Spinal cord (tissue), 10 donors: ENCODE measurements around the gene TTPAL. TPM values are rescaled to one million over a fixed set of nuclear protein-coding genes. Genes with fewer than 3 reads are reported as not detected.

Experiments
- DNase-seq, 6 donors: peaks; one replicate each; pipeline versions ENCODE4 v3.0.0 to v3.0.0-alpha.2; 2013 to 2015; ENCODE audit warnings: low spot score in 6 of 6, low read depth in 4 of 6
- H3K27ac ChIP-seq: one replicate; pipeline ENCODE4 v1.5.1; 2013; ENCODE audit warnings: low read depth, low read length, control low read depth
- H3K27me3 ChIP-seq: one replicate; pipeline ENCODE4 v1.6.1; 2013; ENCODE audit warnings: low read length; ENCODE audit not compliant: control insufficient read depth, insufficient read depth
- H3K36me3 ChIP-seq: one replicate; pipeline ENCODE4 v1.6.1; 2013; ENCODE audit warnings: low read length; ENCODE audit not compliant: control insufficient read depth, insufficient read depth
- H3K4me1 ChIP-seq: one replicate; pipeline ENCODE4 v1.6.1; 2013; ENCODE audit warnings: low read length; ENCODE audit not compliant: control insufficient read depth, insufficient read depth
- H3K4me3 ChIP-seq: one replicate; pipeline ENCODE4 v1.5.1; 2013; ENCODE audit warnings: low read depth, low read length, control low read depth
- H3K9me3 ChIP-seq: one replicate; pipeline ENCODE4 v1.6.1; 2013; ENCODE audit warnings: low read length; ENCODE audit not compliant: control insufficient read depth, insufficient read depth
- WGBS: methylation state at CpG from one replicate; pipeline ENCODE4 v1.1.5; 2013; ENCODE audit warnings: missing lambda C conversion rate; ENCODE audit not compliant: insufficient coverage; 5-methylcytosine and 5-hydroxymethylcytosine counted together
- polyA plus RNA-seq, 2 donors: library from polyadenylated mRNA; unstranded; fragments of 120-200 nt; gene quantifications; one replicate each; pipeline ENCODE4 v1.2.1, GENCODE V29; 2013; ENCODE audit not compliant: insufficient read length in 2 of 2
- total RNA-seq, 2 donors: library from RNA; depleted of rRNA in 1 of 2; stranded (reverse); fragments of 120-200 nt in 1 of 2; fragments of >200 nt in 1 of 2; gene quantifications; one replicate each; pipeline versions ENCODE4 v1.2.3 to v1.2.4, GENCODE V29; 2013 to 2014
- donor health status: healthy.

TTPAL gene
- total and polyA plus RNA-seq, 4 donors: 7.8 to 15.9 (median 13.4) TPM

GRCh38 chr20:44491635-44492395 lies 16.1 kb downstream of the TTPAL start:
- 84% methylated on average over 5 of the region's 5 CpGs for WGBS
- Histone ChIP-seq H3K4me3 (no peak overlapping the region), H3K27ac (no peak overlapping the region), H3K27me3 (no peaks in the 10 kb centered on the region), H3K4me1 (no peaks in the 10 kb centered on the region), H3K9me3 (no peaks in the 10 kb centered on the region), H3K36me3 (peaks cover 53% of the 10 kb centered on the region)
- no peak for DNase-seq

- no peak for DNase-seq
- H3K36me3 ChIP-seq: peaks cover 41% of the 10 kb centered on the region
- WGBS: no CpG with 5 or more reads among the region's 1 CpG
Measured at GRCh38 chr20:44494266-44494665, 18.6 kb downstream of the TTPAL start.

GRCh38 chr20:44494681-44495080 lies 19.0 kb downstream of the TTPAL start:
- no peaks in the 10 kb centered on the region for H3K9me3 ChIP-seq
- H3K27me3 ChIP-seq: no peaks in the 10 kb centered on the region
- H3K4me3 ChIP-seq: no peak overlapping the region
- H3K4me1 ChIP-seq: no peaks in the 10 kb centered on the region
- 96% methylated on average over 3 of the region's 3 CpGs for WGBS
- H3K36me3 ChIP-seq: peaks cover 37% of the 10 kb centered on the region
- DNase-seq: no peak
- no peak overlapping the region for H3K27ac ChIP-seq

More at GRCh38 chr20:44494266-44494665, 18.6 kb downstream of the TTPAL start:
- Histone ChIP-seq H3K9me3 (no peaks in the 10 kb centered on the region), H3K4me1 (no peaks in the 10 kb centered on the region), H3K27ac (no peak overlapping the region), H3K4me3 (no peak overlapping the region), H3K27me3 (no peaks in the 10 kb centered on the region)

- WGBS: no CpG with 5 or more reads among the region's 1 CpG
- H3K36me3 ChIP-seq: peaks cover 40% of the 10 kb centered on the region
- no peak overlapping the region for H3K27ac ChIP-seq
- H3K4me1 ChIP-seq: no peaks in the 10 kb centered on the region
- no peaks in the 10 kb centered on the region for H3K9me3 ChIP-seq
- H3K4me3 ChIP-seq: no peak overlapping the region
- no peaks in the 10 kb centered on the region for H3K27me3 ChIP-seq
- DNase-seq: no peak
Measured at GRCh38 chr20:44495257-44495656, 19.6 kb downstream of the TTPAL start.

- H3K27me3 ChIP-seq: no peaks in the 10 kb centered on the region
- no peak for DNase-seq
- H3K4me3 ChIP-seq: no peak overlapping the region
- no peak overlapping the region for H3K27ac ChIP-seq
- no peaks in the 10 kb centered on the region for H3K4me1 ChIP-seq
- H3K9me3 ChIP-seq: no peaks in the 10 kb centered on the region
- peaks cover 42% of the 10 kb centered on the region for H3K36me3 ChIP-seq
- WGBS: no CpG with 5 or more reads among the region's 3 CpGs
Measured at GRCh38 chr20:44495802-44496481, 20.3 kb downstream of the TTPAL start.

GRCh38 chr20:44496976-44497375 lies 21.3 kb downstream of the TTPAL start:
- DNase-seq: no peak

GRCh38 chr20:44497761-44498160 lies 22.1 kb downstream of the TTPAL start:
- WGBS: 72% methylated on average over 3 of the region's 3 CpGs
- no peak overlapping the region for H3K4me3 ChIP-seq
- no peak overlapping the region for H3K27ac ChIP-seq
- H3K4me1 ChIP-seq: no peaks in the 10 kb centered on the region
- no peaks in the 10 kb centered on the region for H3K9me3 ChIP-seq
- H3K36me3 ChIP-seq: peaks cover 48% of the 10 kb centered on the region
- H3K27me3 ChIP-seq: no peaks in the 10 kb centered on the region
- DNase-seq: no peak

More at GRCh38 chr20:44496976-44497375, 21.3 kb downstream of the TTPAL start:
- H3K4me1 ChIP-seq: no peaks in the 10 kb centered on the region
- H3K36me3 ChIP-seq: peaks cover 43% of the 10 kb centered on the region
- H3K27me3 ChIP-seq: no peaks in the 10 kb centered on the region
- WGBS: 93% methylated on average over 3 of the region's 3 CpGs
- no peaks in the 10 kb centered on the region for H3K9me3 ChIP-seq
- H3K4me3 ChIP-seq: no peak overlapping the region
- H3K27ac ChIP-seq: no peak overlapping the region

GRCh38 chr20:44500221-44500620 lies 24.5 kb downstream of the TTPAL start:
- Histone ChIP-seq H3K27ac (no peak overlapping the region), H3K27me3 (no peaks in the 10 kb centered on the region), H3K4me3 (no peak overlapping the region), H3K9me3 (no peaks in the 10 kb centered on the region), H3K36me3 (peaks cover 46% of the 10 kb centered on the region), H3K4me1 (no peaks in the 10 kb centered on the region)
- DNase-seq: no peak
- WGBS: 87% methylated on average over 2 of the region's 3 CpGs

- Histone ChIP-seq H3K27ac (no peak overlapping the region), H3K36me3 (peaks cover 52% of the 10 kb centered on the region)
Measured at GRCh38 chr20:44501448-44501847, 25.8 kb downstream of the TTPAL start.

GRCh38 chr20:44502968-44503367 lies 27.3 kb downstream of the TTPAL start:
- Histone ChIP-seq H3K36me3 (peaks cover 52% of the 10 kb centered on the region), H3K4me1 (no peaks in the 10 kb centered on the region), H3K27me3 (no peaks in the 10 kb centered on the region), H3K27ac (no peak overlapping the region), H3K4me3 (no peak overlapping the region), H3K9me3 (no peaks in the 10 kb centered on the region)
- WGBS: no CpG with 5 or more reads among the region's 1 CpG
- DNase-seq: no peak

More at GRCh38 chr20:44501448-44501847, 25.8 kb downstream of the TTPAL start:
- Histone ChIP-seq H3K4me1 (no peaks in the 10 kb centered on the region), H3K9me3 (no peaks in the 10 kb centered on the region), H3K27me3 (no peaks in the 10 kb centered on the region), H3K4me3 (no peak overlapping the region)
- no peak for DNase-seq
- 100% methylated on average over 4 of the region's 5 CpGs for WGBS
